Smooth muscle cell of the umbilical artery (primary cell): ENCODE measurements around the gene SLC25A28. TPM values are rescaled to one million over a fixed set of nuclear protein-coding genes. Genes with fewer than 3 reads are reported as not detected.

Source experiments
- total RNA-seq: library from RNA; depleted of rRNA; stranded (reverse); fragments of >200 nt; gene quantifications from 2 replicates; pipeline ENCODE4 v1.2.3, GENCODE V29; 2014

SLC25A28 gene
- total RNA-seq = 9.2 and 14.6 TPM in 2 replicates

DNA sequence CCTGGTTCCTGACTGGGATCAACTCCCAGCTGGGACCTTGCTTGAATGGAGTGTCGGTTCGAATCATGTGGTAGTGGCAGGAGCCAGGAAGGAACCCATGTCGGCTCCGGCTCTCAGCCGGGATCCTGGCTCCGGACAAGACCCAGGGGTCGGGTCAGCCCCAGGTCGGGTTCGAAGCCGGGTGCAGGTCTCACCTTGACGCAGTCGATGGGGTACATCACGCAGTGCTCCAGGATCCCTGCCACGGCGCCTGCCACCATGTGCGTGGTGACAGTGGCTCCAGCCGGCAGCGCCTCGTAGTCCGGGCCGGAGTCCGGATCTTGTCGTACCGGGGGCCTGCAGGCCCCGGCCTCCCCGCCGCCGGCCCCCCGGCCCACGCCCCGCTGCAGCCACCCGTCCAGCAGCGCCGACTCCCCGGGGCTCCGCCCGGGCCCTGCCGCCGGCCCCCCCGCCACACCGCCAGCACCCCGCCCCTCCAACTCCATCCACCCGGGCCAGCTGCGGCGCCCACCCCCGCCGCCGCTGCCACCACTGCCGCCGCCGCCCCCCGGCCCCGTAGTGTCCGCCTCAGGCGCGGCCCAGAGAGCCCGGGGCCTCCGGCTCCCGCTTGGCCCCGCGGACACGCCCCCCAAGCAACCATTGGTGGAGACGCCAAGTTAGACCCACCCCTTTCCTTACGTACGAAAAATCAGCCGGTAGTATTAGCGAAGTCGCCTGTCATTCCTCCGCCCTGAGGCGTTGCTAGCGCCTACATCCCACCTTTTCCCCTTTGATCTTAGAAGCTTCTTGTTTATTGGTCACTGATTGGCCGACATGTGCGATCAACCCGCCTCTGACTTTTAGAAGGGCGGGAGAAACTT lies at the start of gene SLC25A28:
SLC25A28 (minus strand) TSS at position 589 of the 860 bp plus-strand sequence; CDS start at position 485, 104 bp downstream.

DNA sequence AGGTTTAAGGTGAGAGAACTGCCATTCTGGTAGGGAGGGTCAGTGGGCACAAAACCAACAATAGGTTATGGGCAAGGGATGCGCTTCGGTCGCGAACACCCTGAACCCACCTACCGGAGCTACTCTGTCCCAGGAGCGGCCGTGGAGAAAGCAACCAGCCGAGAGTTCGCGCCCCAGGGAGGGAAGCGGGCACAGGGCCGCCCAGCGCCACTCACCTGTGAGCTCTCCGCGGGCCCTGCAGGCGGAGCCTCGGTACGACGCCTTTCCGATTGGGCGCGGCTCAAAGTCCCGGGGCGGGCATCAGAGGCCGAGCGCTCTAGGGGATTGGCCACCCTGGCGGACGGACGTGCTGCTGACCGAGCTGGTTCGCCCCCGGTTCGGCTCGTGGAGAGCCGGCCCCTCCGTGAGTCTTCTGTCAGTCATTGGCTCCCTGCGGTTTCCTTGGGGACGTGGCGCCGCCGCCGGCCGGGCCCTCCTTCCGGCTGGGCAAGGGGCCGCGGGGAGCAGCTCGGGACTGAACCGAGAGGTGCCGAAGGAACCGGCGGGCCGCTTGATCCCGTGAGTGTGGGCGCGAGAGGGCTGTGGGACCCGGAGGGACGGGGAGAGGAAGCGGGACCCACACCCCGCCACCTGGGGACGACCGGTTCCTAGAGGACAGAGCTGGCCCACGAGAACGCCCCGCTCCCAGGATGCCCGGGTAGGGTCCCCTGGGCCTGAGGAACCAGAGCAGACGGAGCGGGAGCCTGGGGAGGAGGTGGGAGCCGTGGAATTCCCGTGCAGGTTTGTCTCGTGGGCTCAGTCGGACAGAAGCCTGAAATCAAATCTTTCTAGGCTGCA lies 39.0 kb upstream of the SLC25A28 start, which contains the start of gene ENTPD7:
ENTPD7 (plus strand) TSS at position 479 of the 837 bp plus-strand sequence. CDS start 448 bp downstream, outside the sequence.

Other genes starting within 250 kb of the SLC25A28 start
- 18.7 and 22.8 TPM in 2 replicates for gene GOT1, start 189.8 kb downstream of the SLC25A28 start, total RNA-seq
- 0.14 and 0.89 TPM in 2 replicates for gene NKX2-3, start 87.5 kb downstream of the SLC25A28 start, total RNA-seq
- gene ENTPD7, start 39.1 kb upstream of the SLC25A28 start, total RNA-seq = 49.6 and 67.7 TPM in 2 replicates
- 32.4 and 33.3 TPM in 2 replicates for gene COX15, start 111.7 kb upstream of the SLC25A28 start, total RNA-seq
- 21.1 and 23.5 TPM in 2 replicates for gene CUTC, start 111.8 kb upstream of the SLC25A28 start, total RNA-seq
- gene ABCC2, start 162.2 kb upstream of the SLC25A28 start, total RNA-seq = 0.65 and 0.89 TPM in 2 replicates